Activated T-helper 2 cell treated with anti-CD3 and anti-CD28 coated beads, Interferon-gamma antibody, Interleukin-2, Interleukin-4, amounts not matched to agents 10 μg/mL and 5 μg/mL and 100 μg/mL, durations not matched to agents 14 hours and 24 hours and 36 hours (primary cell): ENCODE measurements around the gene SAP30L. TPM values are rescaled to one million over a fixed set of nuclear protein-coding genes. Genes with fewer than 3 reads are reported as not detected.

Experiments used
- DNase-seq: peaks from one replicate; pipeline ENCODE4 v3.0.0; 2021; ENCODE audit warnings: low spot score
- H3K27ac Mint-ChIP-seq: one replicate; pipeline ENCODE4 v1.8.0; 2021; ENCODE audit warnings: mixed read lengths
- H3K27me3 Mint-ChIP-seq: one replicate; pipeline ENCODE4 v1.8.0; 2021; ENCODE audit warnings: low read depth, mixed read lengths
- H3K36me3 Mint-ChIP-seq: one replicate; pipeline ENCODE4 v1.8.0; 2021; ENCODE audit warnings: low read depth, mixed read lengths
- H3K4me1 Mint-ChIP-seq: one replicate; pipeline ENCODE4 v1.8.0; 2021; ENCODE audit warnings: low read depth, mixed read lengths
- H3K4me3 Mint-ChIP-seq: one replicate; pipeline ENCODE4 v1.8.0; 2021; ENCODE audit warnings: low read depth, mild to moderate bottlenecking, moderate library complexity, mixed read lengths
- H3K9me3 Mint-ChIP-seq: one replicate; pipeline ENCODE4 v1.8.0; 2021; ENCODE audit warnings: mixed read lengths
- intact Hi-C: fragments of 100-400 bp; cut with micrococcal nuclease; formaldehyde crosslinking; loops from one replicate; pipeline ENCODE4 v1.15.1; 2023
- total RNA-seq: library from RNA; stranded (reverse); gene quantifications from 2 replicates; pipeline ENCODE4 v1.2.3, GENCODE V29; 2022

The SAP30L gene
- total RNA-seq, 1 donor from 2014 or later = 35.9 TPM

DNA sequence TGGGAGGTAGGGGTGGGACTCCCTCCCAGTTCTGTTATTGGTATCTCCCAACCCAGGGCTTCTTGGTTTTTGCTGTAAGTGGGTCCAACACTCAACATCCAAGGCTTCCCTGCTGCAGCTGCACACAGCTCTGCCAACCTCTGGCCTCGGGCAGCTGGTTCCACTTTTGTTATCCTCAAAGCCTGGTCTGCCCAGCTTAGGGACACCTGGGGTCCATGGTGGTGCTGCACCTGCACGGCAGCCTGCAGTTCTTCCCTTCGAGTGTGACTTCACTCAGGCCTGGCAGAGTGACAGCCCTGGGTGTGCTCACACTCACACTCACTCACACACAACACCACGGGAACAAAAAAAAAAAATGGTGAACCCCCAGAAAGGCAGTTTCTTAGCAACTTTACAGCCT, 15.3 kb upstream of the SAP30L start:
- peaks cover 2% of the 10 kb centered on the region for H3K4me1 Mint-ChIP-seq
- no peak for DNase-seq

DNA sequence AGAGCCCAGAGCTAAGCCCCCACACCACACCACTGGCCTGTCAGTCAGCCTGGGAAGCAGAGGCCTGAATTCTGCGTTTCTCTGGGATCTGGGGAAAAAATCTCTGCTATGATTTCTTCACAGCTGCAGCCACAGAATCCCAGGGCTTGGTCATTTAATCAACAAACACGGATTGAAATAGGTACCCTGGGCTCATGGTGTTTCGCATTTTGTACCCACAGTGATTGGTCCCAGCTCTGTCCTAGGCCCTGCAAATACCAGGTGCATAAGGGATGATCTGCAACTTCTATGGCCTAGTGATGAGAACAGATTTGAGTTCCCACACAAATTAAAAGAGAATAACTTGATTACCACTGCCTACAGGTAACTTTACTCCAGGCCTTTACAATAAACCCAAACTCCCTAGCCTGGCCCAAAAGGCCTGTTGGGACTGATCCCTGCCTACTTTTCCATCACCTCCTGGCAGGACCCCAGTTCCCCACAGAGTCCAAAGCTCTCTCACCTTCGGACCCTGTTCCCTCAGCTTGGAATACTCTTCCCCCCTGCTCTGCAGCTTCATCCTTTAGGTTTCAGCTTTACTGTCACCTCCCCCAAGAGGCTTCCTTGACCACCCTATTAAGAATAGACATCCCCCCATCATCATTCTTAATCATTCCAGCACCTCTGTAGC, 14.7 kb upstream of the SAP30L start:
- intact Hi-C loops = no loop called here
- no peak overlapping the region for H3K27ac Mint-ChIP-seq
- H3K9me3 Mint-ChIP-seq = peaks cover 3% of the 10 kb centered on the region
- peaks cover 2% of the 10 kb centered on the region for H3K4me1 Mint-ChIP-seq
- H3K4me3 Mint-ChIP-seq = no peak overlapping the region
- DNase-seq = no peak
- no peaks in the 10 kb centered on the region for H3K27me3 Mint-ChIP-seq
- peaks cover 44% of the 10 kb centered on the region for H3K36me3 Mint-ChIP-seq

More for the DNA sequence above, 15.3 kb upstream of the SAP30L start:
- H3K36me3 Mint-ChIP-seq = peaks cover 39% of the 10 kb centered on the region
- no peaks in the 10 kb centered on the region for H3K27me3 Mint-ChIP-seq
- H3K4me3 Mint-ChIP-seq = no peak overlapping the region
- intact Hi-C loops = no loop called here
- H3K9me3 Mint-ChIP-seq = peaks cover 3% of the 10 kb centered on the region
- H3K27ac Mint-ChIP-seq = no peak overlapping the region

DNA sequence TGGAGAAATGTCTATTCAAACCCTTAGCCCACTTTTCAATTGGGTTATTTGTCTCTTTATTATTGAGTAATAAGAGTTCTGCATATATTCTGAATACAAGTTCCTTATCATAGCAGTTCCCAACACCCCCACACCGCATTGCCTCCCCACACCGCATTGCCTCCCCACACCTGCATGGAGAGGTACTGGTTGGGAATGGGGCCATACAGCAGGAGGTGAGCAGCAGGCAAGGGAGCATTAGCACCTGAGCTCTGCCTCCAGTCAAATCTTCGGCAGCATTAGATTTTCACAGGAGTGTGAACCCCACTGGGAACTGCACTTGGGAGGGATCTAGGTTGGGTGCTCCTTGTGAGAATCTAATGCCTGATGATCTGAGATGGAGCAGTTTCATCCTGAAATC, 10.6 kb upstream of the SAP30L start:
- Mint-ChIP-seq H3K4me3 (no peak overlapping the region), H3K27ac (no peak overlapping the region), H3K4me1 (no peaks in the 10 kb centered on the region), H3K36me3 (peaks cover 63% of the 10 kb centered on the region), H3K27me3 (no peaks in the 10 kb centered on the region), H3K9me3 (no peaks in the 10 kb centered on the region)
- no peak for DNase-seq
- intact Hi-C loops = no loop called here

DNA sequence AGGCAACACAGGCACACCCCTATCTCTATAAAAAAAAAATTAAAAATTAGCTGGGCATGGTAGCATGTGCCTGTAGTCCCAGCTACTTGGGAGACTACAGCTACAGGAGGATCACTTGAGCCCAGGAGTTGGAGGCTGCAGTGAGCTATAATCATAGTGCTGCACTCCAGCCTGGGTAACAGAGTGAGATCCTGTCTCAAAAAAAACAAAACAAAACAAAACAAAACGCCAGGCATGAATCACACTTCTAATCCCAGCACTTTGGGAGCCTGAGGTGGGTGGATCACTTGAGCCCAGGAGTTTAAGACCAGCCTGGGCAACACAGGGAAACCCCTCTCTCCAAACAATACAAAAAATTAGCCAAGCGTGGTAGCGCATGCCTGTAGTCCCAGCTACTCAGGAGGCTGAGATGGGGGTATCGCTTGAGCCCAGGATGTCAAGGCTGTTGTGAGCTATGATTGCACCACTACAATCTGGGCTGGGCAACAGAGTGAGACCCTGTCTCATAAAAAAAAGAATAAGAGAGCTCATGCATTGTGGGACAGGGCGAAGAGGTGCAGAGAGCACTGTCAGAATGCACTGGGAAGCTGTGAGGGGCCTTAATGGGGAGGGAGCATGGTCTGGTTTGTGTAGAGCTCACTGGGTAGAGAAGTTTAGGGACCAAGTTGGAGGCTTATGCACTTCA, 8.4 kb upstream of the SAP30L start:
- intact Hi-C loops = no loop called here
- Mint-ChIP-seq H3K4me3 (no peak overlapping the region), H3K27ac (no peak overlapping the region), H3K36me3 (peaks cover 70% of the 10 kb centered on the region), H3K9me3 (no peaks in the 10 kb centered on the region), H3K4me1 (peaks cover 4% of the 10 kb centered on the region), H3K27me3 (no peaks in the 10 kb centered on the region)
- no peak for DNase-seq

DNA sequence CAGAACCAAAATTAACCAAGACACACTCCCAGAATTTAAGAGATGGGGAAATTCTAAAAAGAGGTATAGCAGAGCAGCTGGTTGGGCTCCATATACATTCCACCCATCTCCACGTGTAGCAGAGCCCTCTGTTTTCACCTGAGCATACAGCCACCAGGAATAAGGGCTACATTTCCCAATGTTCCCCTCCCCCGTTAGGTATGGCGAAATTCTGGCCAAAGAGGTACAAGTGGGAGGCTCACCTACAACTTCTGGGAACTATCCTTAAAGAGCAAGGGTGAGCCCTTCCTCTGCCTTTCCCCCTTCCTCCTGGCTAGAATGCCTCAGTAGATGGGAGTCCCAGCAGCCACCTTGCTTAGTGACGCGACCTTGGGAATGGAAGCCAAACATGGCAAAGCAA, 5.3 kb upstream of the SAP30L start:
- intact Hi-C loops = loop anchor here (10.0 kb wide), 2 partner anchors 246 to 504 kb away; partner anchors contain the start of genes GALNT10 and MRPL22
- H3K36me3 Mint-ChIP-seq = peaks cover 64% of the 10 kb centered on the region
- DNase-seq = no peak

DNA sequence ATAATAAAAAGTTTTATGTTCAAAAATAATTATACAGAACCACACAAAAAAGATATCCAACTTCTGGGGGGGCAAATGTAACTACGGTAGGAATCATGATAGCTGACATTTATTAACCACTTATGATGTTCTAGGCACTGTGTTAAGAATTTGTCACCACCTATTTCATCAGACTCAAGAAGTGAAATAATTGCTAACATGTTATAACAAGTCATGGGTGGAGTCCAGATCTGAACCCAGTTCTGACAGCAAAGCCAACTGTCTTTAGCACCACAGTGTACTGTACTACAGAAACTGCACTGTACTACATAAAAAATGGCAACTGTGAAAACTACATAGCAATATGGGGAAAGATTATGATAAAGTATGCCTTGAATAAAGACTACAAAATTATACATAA, 3.0 kb upstream of the SAP30L start:
- no peak for DNase-seq
- H3K4me3 Mint-ChIP-seq = no peak overlapping the region
- H3K4me1 Mint-ChIP-seq = peaks cover 18% of the 10 kb centered on the region
- peaks cover 46% of the 10 kb centered on the region for H3K36me3 Mint-ChIP-seq
- H3K27me3 Mint-ChIP-seq = no peaks in the 10 kb centered on the region
- H3K27ac Mint-ChIP-seq = no peak overlapping the region
- intact Hi-C loops = loop anchor here (10.0 kb wide), 2 partner anchors 248 to 502 kb away; partner anchors contain the start of genes GALNT10 and MRPL22
- no peaks in the 10 kb centered on the region for H3K9me3 Mint-ChIP-seq

More for the DNA sequence above, 5.3 kb upstream of the SAP30L start:
- H3K27me3 Mint-ChIP-seq = no peaks in the 10 kb centered on the region
- peaks cover 9% of the 10 kb centered on the region for H3K4me1 Mint-ChIP-seq
- H3K27ac Mint-ChIP-seq = no peak overlapping the region
- H3K4me3 Mint-ChIP-seq = no peak overlapping the region
- H3K9me3 Mint-ChIP-seq = no peaks in the 10 kb centered on the region

DNA sequence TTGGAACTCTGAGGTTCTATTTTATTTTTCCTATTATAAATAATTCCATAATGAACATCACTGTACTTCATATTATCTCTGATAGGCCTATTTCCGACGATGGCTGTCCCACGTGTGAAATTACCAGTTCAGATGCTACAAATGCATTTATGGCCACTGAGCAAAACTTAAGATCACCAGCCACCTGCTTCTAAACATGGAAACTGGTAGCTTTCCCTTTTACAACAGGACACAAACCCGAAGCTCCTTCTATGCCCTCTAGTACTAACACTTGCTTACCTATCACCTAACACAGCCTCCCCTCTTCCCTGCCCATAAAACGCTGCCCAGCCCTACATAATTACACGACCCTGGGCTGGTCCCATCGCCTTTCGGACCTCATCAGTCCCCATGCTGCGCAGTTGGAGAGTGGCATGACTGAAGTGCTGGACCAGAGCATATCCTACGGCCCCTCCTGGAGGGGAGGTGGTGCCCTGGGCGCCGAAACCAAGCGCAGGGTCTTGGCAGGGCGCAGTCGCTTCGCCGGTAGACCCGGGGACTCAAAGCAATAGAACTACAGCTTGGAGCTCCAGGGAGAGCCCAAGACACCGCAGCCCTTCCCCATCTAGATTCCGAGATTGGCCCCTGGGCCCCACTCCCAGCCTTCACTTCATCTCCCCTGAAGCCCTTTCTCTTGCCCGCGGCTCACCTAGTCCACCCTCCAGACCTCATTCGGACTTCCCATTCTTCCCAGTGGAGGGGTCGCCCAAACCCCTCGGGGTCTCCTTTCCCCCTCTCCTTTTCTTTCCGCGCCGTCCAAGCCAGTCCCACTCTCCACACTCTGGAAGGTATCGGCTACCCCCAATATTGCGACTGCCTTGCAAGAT, 1.0 kb upstream of the SAP30L start:
- Mint-ChIP-seq H3K4me1 (peaks cover 28% of the 10 kb centered on the region), H3K36me3 (peaks cover 28% of the 10 kb centered on the region), H3K27me3 (no peaks in the 10 kb centered on the region), H3K4me3 (peak overlapping the region; percentile 98), H3K9me3 (no peaks in the 10 kb centered on the region), H3K27ac (peak overlapping the region; percentile 94)
- DNase-seq = peak; percentile 10
- intact Hi-C loops = loop anchor here (1.0 to 10.0 kb wide), 6 partner anchors 250 to 500 kb away; partner anchors contain the start of genes CNOT8, FAM114A2, GALNT10 and LARP1

DNA sequence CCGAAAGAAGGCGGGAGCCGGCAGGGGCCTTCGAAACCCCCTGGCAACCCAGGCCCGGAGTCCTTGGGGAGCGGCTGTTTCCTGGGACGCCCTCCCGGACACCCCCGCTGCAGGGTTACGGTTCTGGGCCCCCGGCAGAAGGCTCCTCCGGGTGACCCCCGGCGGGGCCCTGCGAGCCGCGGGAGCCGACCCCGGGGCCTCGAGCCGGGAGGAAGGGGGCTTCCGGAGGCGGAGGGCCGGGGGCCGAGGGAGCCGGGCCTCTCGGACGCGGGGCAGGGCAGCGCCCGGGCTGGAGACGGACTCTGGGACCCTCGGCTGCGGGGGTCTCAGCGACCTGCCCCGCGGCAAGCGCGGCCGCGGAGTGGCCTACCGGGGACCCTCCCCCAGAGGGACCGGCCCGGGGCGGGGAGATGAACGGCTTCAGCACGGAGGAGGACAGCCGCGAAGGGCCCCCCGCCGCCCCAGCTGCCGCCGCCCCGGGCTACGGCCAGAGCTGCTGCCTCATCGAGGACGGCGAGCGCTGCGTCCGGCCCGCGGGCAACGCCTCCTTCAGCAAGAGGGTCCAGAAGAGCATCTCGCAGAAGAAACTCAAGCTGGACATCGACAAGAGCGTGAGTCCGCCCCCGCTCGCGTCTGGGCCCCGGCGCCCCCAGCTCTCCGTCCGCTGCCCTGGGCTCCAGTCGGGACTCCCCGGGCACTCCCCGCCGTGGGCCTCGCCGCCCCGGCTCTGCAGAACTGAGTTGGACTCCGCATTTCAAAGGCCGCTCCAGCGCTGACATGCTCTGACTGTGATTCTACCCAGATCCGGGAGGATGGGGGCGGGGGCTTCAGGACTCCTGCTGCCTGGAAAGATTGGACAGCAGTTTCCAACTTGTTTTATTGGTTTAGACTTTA, 645 bp downstream of the SAP30L start:
- Mint-ChIP-seq H3K27me3 (no peaks in the 10 kb centered on the region), H3K4me1 (peaks cover 32% of the 10 kb centered on the region), H3K27ac (peak overlapping the region; percentile 8), H3K36me3 (peaks cover 29% of the 10 kb centered on the region), H3K4me3 (peak overlapping the region; percentile 90), H3K9me3 (no peaks in the 10 kb centered on the region)
- DNase-seq = peak; percentile 20
- intact Hi-C loops = loop anchor here (5.0 to 10.0 kb wide), 3 partner anchors 252 to 498 kb away; partner anchors contain the start of genes GALNT10, LARP1 and MRPL22

DNA sequence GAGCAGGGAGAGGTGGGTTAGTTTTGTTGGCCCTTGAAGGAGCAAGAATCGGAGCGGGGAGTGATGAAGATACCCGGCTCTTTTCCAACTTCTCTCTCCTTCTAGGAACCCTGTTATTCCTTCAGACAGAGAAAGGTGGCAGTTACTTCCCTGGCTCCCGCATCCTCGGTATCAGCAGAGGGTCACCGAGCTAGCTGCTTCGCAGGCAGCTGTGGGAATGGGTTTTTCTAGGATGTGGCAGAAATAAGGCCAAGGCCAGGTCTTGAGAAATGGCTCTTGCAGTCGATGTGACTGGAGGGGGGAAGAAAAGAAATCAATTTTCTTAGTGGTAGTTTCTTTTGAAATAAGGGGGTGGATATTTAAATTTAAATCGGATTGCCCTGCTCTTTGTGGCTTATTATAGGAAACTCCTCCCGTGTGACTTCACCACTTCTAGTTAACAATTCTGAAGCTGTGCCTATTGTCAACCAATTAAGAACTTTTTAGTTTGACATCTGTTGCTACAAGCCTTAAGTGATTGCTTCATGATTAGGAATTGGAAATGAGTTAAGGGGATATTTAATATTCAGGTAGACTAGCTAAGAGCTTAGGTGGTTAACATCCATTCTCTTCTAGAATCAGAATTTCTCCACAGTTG, 1.4 kb downstream of the SAP30L start:
- Mint-ChIP-seq H3K27me3 (no peaks in the 10 kb centered on the region), H3K36me3 (peaks cover 26% of the 10 kb centered on the region), H3K9me3 (no peaks in the 10 kb centered on the region), H3K27ac (peak overlapping the region; percentile 18), H3K4me1 (peaks cover 30% of the 10 kb centered on the region), H3K4me3 (peak overlapping the region; percentile 90)
- DNase-seq = no peak
- intact Hi-C loops = loop anchor here (5.0 to 10.0 kb wide), 3 partner anchors 252 to 498 kb away; partner anchors contain the start of genes GALNT10, LARP1 and MRPL22

DNA sequence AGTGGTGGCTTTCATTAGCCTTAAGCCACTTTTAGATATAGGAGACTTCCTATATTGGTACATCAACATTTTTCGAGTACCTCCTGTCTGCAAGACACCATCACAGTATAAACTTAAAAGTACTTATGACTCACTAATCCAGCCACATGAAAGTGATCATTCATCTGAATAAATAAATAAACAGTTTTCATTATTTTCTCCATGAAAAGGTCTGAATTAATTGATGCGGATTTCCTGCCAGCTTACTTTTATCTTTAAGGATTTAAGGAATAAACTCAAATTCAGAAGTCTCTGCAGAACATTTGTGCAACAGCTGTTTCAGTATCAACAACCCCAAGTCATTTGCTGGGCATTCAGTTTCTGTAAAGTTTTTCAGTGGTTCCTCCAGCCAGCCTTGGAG, 4.0 kb downstream of the SAP30L start:
- Mint-ChIP-seq H3K36me3 (peaks cover 40% of the 10 kb centered on the region), H3K4me1 (peaks cover 23% of the 10 kb centered on the region), H3K27me3 (no peaks in the 10 kb centered on the region), H3K9me3 (no peaks in the 10 kb centered on the region), H3K27ac (no peak overlapping the region), H3K4me3 (no peak overlapping the region)
- DNase-seq = no peak
- intact Hi-C loops = loop anchor here (5.0 to 10.0 kb wide), 3 partner anchors 255 to 495 kb away; partner anchors contain the start of genes GALNT10, LARP1 and MRPL22

DNA sequence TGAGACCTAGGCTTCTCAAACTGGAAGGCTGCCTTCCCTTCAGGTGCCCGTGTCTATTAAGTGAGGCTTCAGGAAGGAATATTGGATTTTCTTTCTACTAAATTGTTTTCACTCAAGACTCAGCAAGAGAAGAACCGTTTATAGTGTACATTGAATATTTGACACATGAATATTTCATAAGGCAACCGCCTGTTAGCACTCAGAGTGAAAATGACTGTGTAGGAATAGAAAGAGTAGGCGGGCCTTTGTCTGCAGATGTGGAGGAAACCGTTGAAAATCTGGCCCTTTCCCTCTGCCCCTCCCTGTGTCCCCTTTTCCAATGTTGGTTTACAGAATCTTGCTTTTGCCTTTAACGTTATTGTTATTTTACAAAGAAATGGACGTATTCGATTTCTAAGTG, 6.2 kb downstream of the SAP30L start:
- H3K36me3 Mint-ChIP-seq = peaks cover 54% of the 10 kb centered on the region
- H3K4me1 Mint-ChIP-seq = peaks cover 23% of the 10 kb centered on the region
- no peaks in the 10 kb centered on the region for H3K27me3 Mint-ChIP-seq
- no peak overlapping the region for H3K4me3 Mint-ChIP-seq
- no peaks in the 10 kb centered on the region for H3K9me3 Mint-ChIP-seq
- H3K27ac Mint-ChIP-seq = no peak overlapping the region
- DNase-seq = no peak
- intact Hi-C loops = no loop called here
